DMS153 (cell line): Measurements from ENCODE around the gene CLASP2.
"Not testable (repeated sequence)": the region's sequence is repeated elsewhere in the genome, so short reads cannot be mapped to it uniquely, and the experiment has no call there.

Source experiments
- DNase-seq: peaks from one replicate; lab custom pipeline; 2025; lab: John Stamatoyannopoulos, UW

CLASP2 gene

GRCh38 chr3:33687406-33688010 lies 30.5 kb downstream of the CLASP2 start:
- DNase-seq: no peak

GRCh38 chr3:33682770-33683169 lies 35.3 kb downstream of the CLASP2 start:
- DNase-seq: no peak

- DNase-seq: no peak
Observed at GRCh38 chr3:33681667-33682066, 36.4 kb downstream of the CLASP2 start.

- no peak for DNase-seq
Observed at GRCh38 chr3:33678073-33678472, 40.0 kb downstream of the CLASP2 start.

- DNase-seq: not testable (repeated sequence)
Observed at GRCh38 chr3:33673436-33673835, 44.6 kb downstream of the CLASP2 start.

- no peak for DNase-seq
Observed at GRCh38 chr3:33668618-33669017, 49.4 kb downstream of the CLASP2 start.

- no peak for DNase-seq
Observed at GRCh38 chr3:33665294-33665693, 52.8 kb downstream of the CLASP2 start.

GRCh38 chr3:33664195-33664594 lies 53.9 kb downstream of the CLASP2 start:
- no peak for DNase-seq

- DNase-seq: no peak
Observed at GRCh38 chr3:33663042-33663441, 55.0 kb downstream of the CLASP2 start.

GRCh38 chr3:33659856-33660434 lies 58.1 kb downstream of the CLASP2 start:
- no peak for DNase-seq

GRCh38 chr3:33658991-33659848 lies 58.8 kb downstream of the CLASP2 start:
- peak; percentile 57 for DNase-seq

- DNase-seq: no peak
Observed at GRCh38 chr3:33658621-33658990, 59.4 kb downstream of the CLASP2 start.

- DNase-seq: no peak
Observed at GRCh38 chr3:33658039-33658438, 60.0 kb downstream of the CLASP2 start.

GRCh38 chr3:33652736-33653135 lies 65.3 kb downstream of the CLASP2 start:
- no peak for DNase-seq

- not testable (repeated sequence) for DNase-seq
Observed at GRCh38 chr3:33651101-33651500, 67.0 kb downstream of the CLASP2 start.

GRCh38 chr3:33650495-33650894 lies 67.6 kb downstream of the CLASP2 start:
- DNase-seq: no peak

- no peak for DNase-seq
Observed at GRCh38 chr3:33648793-33649192, 69.3 kb downstream of the CLASP2 start.

GRCh38 chr3:33646406-33646805 lies 71.6 kb downstream of the CLASP2 start:
- DNase-seq: no peak

GRCh38 chr3:33645060-33645647 lies 72.9 kb downstream of the CLASP2 start:
- DNase-seq: no peak

GRCh38 chr3:33644582-33644981 lies 73.5 kb downstream of the CLASP2 start:
- DNase-seq: no peak

GRCh38 chr3:33642806-33643205 lies 75.2 kb downstream of the CLASP2 start:
- no peak for DNase-seq

GRCh38 chr3:33639889-33640288 lies 78.2 kb downstream of the CLASP2 start:
- DNase-seq: no peak

GRCh38 chr3:33637482-33637881 lies 80.6 kb downstream of the CLASP2 start:
- DNase-seq: no peak
